OCI-LY3 (cell line): ENCODE measurements around the gene TAMALIN.

Experiments
- H2AFZ ChIP-seq: fragments of 200-600, 300-600 bp; shearing (Covaris generic); 2 replicates; pipeline ENCODE4 v1.6.0; 2014; ENCODE audit warnings: antibody characterized with exemption, low read depth, low read length
- H3K27ac ChIP-seq: fragments of 200-600, 300-600 bp; sonication (generic); 2 replicates; pipeline ENCODE4 v1.5.1; 2014; ENCODE audit warnings: mild to moderate bottlenecking, low read length, moderate library complexity, mixed read lengths
- H3K27me3 ChIP-seq: fragments of 200-600, 300-600 bp; sonication (generic); 2 replicates; pipeline ENCODE4 v1.6.1; 2014; ENCODE audit warnings: low read depth, low read length, mixed read lengths
- H3K36me3 ChIP-seq: fragments of 200-600, 300-600 bp; sonication (generic); replicated peaks from 2 replicates; pipeline ENCODE3; 2014; ENCODE audit warnings: low read depth, low read length, mixed read lengths
- H3K4me1 ChIP-seq: fragments of 300-600, 200-600 bp; sonication (generic); 2 replicates; pipeline ENCODE4 v1.6.1; 2014; ENCODE audit warnings: low read length, mixed read lengths
- H3K4me2 ChIP-seq: fragments of 200-600, 300-600 bp; sonication (generic); 2 replicates; pipeline ENCODE4 v1.6.1; 2014; ENCODE audit warnings: low read length, mixed read lengths
- H3K4me3 ChIP-seq: fragments of 300-600, 200-600 bp; sonication (generic); 2 replicates; pipeline ENCODE4 v1.5.1; 2014; ENCODE audit warnings: antibody characterized with exemption, mild to moderate bottlenecking, low read length, moderate library complexity
- H3K79me2 ChIP-seq: fragments of 300-600, 200-600 bp; shearing (Covaris generic); 2 replicates; pipeline ENCODE4 v1.6.1; 2014; ENCODE audit warnings: mild to moderate bottlenecking, low read length, mixed read lengths
- H3K9ac ChIP-seq: fragments of 300-600, 200-600 bp; shearing (Covaris generic); 2 replicates; pipeline ENCODE4 v1.6.0; 2014; ENCODE audit warnings: mild to moderate bottlenecking, low read length, moderate library complexity
- H3K9me3 ChIP-seq: fragments of 200-600, 300-600 bp; shearing (Covaris generic); 2 replicates; pipeline ENCODE4 v1.6.1; 2014; ENCODE audit warnings: low read length, mixed read lengths; ENCODE audit not compliant: insufficient read depth
- H4K20me1 ChIP-seq: fragments of 200-600, 300-600 bp; sonication (generic); 2 replicates; pipeline ENCODE4 v1.6.1; 2016; ENCODE audit warnings: low read length, mixed read lengths; ENCODE audit not compliant: insufficient read depth
- CTCF ChIP-seq: fragments of 200-600, 300-600 bp; sonication (generic); IDR thresholded peaks from 2 replicates; pipeline ENCODE4 v1.5.1; 2014; ENCODE audit warnings: antibody characterized with exemption, low read length, low read depth
- EZH2phosphoT487 ChIP-seq: fragments of 200-600 bp; shearing (Covaris generic); IDR thresholded peaks from 2 replicates; pipeline ENCODE4 v1.6.1; 2018; ENCODE audit warnings: antibody characterized with exemption, mixed run types, low read depth

Gene TAMALIN

DNA sequence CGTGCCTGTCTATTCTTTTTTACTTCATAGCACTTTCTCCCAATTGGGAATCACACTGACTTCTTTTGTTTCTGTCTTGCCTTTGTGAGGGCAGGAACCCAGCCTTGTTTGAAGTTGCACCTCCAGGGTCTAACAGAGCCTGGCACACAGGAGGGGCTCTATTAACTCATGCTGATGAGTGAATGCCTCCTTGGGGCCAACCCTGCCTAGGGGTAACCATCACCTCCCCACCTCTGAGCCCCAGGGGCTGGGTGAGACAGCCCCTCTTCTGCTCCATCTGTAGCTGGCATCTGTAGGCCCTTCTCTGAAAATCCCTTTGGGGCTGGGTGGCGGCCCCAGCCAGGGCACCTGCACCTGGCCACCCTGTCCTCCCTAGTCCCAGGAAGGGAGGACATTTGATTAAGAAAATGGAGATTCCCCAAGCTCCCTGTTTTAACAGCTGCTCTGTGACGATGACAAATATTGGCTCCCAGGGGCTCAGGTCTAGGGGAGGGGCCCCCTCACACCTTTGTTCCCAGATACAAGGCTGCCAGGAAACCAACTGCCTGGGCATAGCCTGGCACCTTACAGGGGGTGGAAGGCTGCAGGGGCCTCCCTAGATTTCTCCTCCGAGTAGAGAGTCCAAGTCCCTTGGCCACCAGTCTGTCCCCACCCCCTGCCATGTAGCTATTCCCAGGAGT is 11.8 kb downstream of the TAMALIN start:
- no peak for TF ChIP-seq EZH2phosphoT487
- no peak for TF ChIP-seq CTCF
- Histone ChIP-seq H3K79me2 (no peaks in the 10 kb centered on the region), H3K27ac (no peak overlapping the region), H3K4me1 (peaks cover 22% of the 10 kb centered on the region), H3K27me3 (peaks cover 19% of the 10 kb centered on the region), H3K4me2 (no peak overlapping the region), H4K20me1 (no peaks in the 10 kb centered on the region), H3K9me3 (no peaks in the 10 kb centered on the region), H3K36me3 (no peaks in the 10 kb centered on the region), H2AFZ (no peak overlapping the region), H3K9ac (no peak overlapping the region), H3K4me3 (no peak overlapping the region)

DNA sequence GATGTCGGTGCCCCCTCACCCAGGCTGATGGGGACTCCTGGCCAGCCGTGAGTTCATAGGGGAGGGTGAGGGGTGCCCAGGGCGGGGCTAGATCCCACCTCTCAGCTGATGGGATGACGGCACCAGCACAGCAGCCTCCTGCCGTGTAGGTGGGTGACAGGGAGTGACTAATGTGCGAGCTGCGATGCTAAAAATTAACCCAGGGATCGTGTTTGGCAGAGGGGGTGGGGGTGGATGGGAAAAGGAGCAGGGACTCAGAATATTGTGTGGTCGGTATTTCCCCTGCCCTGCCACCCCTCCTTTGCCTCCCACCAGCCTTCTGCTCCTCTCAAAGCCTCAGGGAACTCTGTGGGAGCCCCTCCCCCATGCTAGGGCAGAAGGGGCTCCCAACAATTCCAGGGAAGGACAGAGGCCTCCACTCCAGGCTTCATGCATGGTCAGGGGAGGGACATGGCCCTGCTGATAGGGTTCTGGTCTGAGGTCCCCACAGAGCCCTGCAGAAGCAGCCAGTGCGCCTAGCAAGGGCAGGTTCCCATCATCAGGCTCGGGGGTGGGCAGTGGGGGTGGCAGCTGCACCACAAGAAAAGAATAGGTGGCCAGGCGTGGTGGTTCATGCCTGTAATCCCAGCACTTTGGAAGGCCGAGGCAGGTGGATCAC is 12.5 kb downstream of the TAMALIN start:
- Histone ChIP-seq H3K9me3 (no peaks in the 10 kb centered on the region), H3K4me2 (no peak overlapping the region), H3K9ac (no peak overlapping the region), H3K36me3 (no peaks in the 10 kb centered on the region), H3K27ac (no peak overlapping the region), H3K4me3 (no peak overlapping the region), H2AFZ (no peak overlapping the region), H3K4me1 (peaks cover 26% of the 10 kb centered on the region), H4K20me1 (no peaks in the 10 kb centered on the region), H3K79me2 (no peaks in the 10 kb centered on the region), H3K27me3 (peaks cover 20% of the 10 kb centered on the region)
- no peak for TF ChIP-seq CTCF
- TF ChIP-seq EZH2phosphoT487 = no peak

GRCh38 chr12:52020539-52021336 is 14.0 kb downstream of the TAMALIN start:
- H3K9ac ChIP-seq = no peak overlapping the region; the same call in 1 of the 2 replicates
- H3K4me3 ChIP-seq = peak overlapping the region; percentile 61
- H3K27ac ChIP-seq = no peak overlapping the region
- TF ChIP-seq CTCF (peak; percentile 86), EZH2phosphoT487 (no peak)
- no peak overlapping the region; the same call in 1 of the 2 replicates for H2AFZ ChIP-seq
- H3K36me3 ChIP-seq = no peaks in the 10 kb centered on the region
- peak overlapping the region; percentile 70 for H3K4me2 ChIP-seq
- H3K27me3 ChIP-seq = peaks cover 22% of the 10 kb centered on the region
- no peaks in the 10 kb centered on the region for H3K9me3 ChIP-seq
- H3K79me2 ChIP-seq = no peaks in the 10 kb centered on the region
- H4K20me1 ChIP-seq = no peaks in the 10 kb centered on the region
- peaks cover 26% of the 10 kb centered on the region for H3K4me1 ChIP-seq

DNA sequence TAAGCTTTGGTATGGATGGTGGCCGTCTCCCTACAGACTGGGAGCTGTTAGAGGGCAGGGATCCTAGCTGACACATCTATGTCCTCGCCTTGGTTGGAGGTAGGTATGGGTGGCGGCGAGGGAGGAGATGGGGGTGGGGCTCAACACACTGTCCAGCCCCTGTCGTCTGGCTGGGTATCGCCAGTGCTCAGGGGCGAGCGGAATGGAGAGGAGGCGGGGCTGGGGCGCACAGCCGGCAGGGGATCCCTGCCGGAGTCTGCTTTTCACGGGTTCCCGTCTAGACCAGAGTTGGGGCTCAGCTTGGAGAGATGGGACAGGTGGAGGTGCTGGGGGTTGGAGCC is 16.1 kb downstream of the TAMALIN start:
- Histone ChIP-seq H2AFZ (peak overlapping the region; percentile 41; the same call in 1 of the 2 replicates), H4K20me1 (no peaks in the 10 kb centered on the region), H3K4me2 (peak overlapping the region; percentile 90), H3K27me3 (peaks cover 22% of the 10 kb centered on the region), H3K4me1 (peaks cover 38% of the 10 kb centered on the region), H3K9ac (peak overlapping the region; percentile 34), H3K4me3 (peak overlapping the region; percentile 75), H3K9me3 (no peaks in the 10 kb centered on the region), H3K79me2 (no peaks in the 10 kb centered on the region), H3K27ac (no peak overlapping the region), H3K36me3 (no peaks in the 10 kb centered on the region)
- TF ChIP-seq CTCF = no peak
- TF ChIP-seq EZH2phosphoT487 = no peak
